Transverse colon (tissue), 3 donors: Measurements from ENCODE around the gene PMVK.

Experiments
- EP300 ChIP-seq: sonication (generic); formaldehyde crosslinking; IDR thresholded peaks from one replicate; pipeline ENCODE4 v1.6.1; 2017; ENCODE audit warnings: antibody characterized with exemption, low read depth
- POLR2A ChIP-seq: fragments of 450-650 bp; IDR thresholded peaks from one replicate; pipeline ENCODE4 v1.6.1; 2016; ENCODE audit warnings: antibody characterized with exemption, mild to moderate bottlenecking, moderate library complexity
- TF ChIP-seq, protein P1 (sequence below), 5 experiments: fragments of 200-600 bp in 3 of 5; fragments of 450-650 bp in 2 of 5; sonication (generic) in 3 of 5; IDR thresholded peaks; 1 replicate in 2 of 5; 2 replicates in 3 of 5; pipeline ENCODE4 v1.5.1; 2016 to 2017; ENCODE audit warnings: antibody characterized with exemption in 5 of 5, inconsistent platforms in 3 of 5, mild to moderate bottlenecking in 2 of 5, moderate library complexity in 1 of 5

DNA sequence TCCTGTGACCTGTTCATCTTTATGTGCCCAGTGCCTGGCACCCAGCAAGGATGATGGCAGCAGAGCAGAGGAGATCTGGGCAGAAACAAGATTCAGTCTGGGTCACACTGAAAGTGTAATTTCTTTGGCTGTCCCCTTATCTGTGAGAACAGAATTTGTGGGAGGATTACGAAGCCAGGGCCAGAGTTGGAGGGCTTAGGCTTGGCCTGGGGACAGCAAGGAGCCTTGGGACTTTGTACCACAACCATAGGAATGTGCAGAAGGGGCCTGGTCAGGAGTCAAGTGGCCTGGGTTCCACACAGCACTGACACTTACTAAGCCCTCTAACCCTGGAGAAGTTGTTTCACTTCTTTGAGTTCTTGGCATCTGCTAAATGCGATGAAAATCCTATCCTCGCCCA, 12.8 kb downstream of the PMVK start:
- TF ChIP-seq, protein P1, sequence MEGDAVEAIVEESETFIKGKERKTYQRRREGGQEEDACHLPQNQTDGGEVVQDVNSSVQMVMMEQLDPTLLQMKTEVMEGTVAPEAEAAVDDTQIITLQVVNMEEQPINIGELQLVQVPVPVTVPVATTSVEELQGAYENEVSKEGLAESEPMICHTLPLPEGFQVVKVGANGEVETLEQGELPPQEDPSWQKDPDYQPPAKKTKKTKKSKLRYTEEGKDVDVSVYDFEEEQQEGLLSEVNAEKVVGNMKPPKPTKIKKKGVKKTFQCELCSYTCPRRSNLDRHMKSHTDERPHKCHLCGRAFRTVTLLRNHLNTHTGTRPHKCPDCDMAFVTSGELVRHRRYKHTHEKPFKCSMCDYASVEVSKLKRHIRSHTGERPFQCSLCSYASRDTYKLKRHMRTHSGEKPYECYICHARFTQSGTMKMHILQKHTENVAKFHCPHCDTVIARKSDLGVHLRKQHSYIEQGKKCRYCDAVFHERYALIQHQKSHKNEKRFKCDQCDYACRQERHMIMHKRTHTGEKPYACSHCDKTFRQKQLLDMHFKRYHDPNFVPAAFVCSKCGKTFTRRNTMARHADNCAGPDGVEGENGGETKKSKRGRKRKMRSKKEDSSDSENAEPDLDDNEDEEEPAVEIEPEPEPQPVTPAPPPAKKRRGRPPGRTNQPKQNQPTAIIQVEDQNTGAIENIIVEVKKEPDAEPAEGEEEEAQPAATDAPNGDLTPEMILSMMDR (IDR thresholded peaks at IDR 0.05): no peak
- TF ChIP-seq POLR2A: no peak
- no peak for TF ChIP-seq EP300
